ENCODE results near the gene TTC34. TPM values are rescaled to one million over a fixed set of nuclear protein-coding genes. Genes with fewer than 3 reads are reported as not detected.

TTC34 gene
- total RNA-seq, 1 donor from 2014 or later = 0.20 TPM

DNA sequence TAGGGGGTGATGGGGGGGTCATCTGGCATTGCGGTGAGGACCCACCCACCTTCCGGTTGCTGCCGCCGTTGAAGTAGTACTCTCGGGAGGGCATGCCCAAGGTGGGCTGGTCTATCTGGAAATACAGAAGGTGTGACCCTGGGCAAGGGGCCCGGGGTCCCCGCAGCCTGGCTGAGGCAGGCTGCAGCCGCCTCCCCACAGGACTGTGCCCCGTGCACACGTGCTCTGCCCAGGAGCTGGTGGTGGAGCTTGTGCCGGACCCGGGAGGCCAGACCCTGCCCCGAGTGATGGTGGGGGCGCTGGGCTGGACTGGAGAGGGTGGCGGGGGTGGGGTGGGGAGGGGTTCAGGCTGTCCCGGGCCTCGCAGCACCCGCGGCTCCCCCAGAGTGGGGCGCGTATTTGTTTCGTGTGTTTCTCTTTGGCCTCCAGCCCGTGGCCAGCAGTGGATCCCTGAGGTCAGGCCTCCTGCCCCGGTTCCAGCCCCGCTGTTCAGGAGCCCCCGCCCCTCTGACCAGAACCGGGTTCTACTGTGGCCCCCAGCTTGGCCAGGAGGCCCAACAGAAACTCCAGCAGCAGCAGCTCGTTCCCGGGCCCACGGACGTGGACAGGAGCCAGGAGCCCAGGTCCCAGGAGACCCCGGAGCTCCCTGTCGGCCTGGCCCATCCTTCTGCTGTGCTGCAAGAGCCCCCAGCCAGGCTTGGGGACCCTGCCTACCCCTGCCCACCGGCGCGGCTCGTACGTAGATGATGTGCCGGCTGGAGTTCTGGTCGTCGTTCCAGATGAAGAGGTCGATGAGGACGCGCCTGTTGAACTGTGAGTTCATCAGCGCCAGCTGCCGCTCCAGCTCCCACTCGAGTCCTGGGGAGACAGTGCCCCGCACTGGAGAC lies 195.7 kb downstream of the TTC34 start:
- no peak for DNase-seq (ENCODE audit: low read depth)

DNA sequence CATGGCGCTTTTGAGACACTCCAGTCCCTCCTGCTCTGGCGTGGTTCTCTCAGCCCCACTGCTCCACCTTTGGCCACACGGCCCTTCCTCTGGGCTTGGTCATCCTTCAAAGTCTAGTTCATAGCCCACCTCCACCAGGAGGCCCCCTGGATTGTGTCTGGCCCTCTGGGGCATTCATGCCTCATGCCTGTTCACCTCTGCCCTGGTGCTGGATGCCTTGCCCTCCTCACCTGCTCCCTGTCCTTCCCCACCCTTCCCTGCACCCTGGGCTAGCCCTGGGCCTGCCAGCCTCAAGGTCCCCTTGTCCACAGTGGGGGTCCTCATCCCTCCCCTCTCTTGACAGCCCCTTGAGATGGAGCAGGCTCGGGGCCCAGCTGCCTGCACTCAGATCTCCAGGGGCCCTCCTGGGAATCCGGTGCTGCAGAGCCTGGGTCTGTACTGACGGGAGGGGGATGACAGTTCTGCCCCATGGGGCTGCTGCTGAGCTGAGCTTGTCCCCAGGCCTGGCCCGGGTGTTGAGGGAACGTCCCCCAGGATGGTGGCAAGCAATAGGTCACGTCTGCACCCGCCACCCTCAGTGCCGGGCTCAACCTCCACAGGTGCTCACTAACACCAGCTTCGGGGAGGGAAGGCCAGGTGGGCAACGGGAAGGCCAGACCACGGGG lies 196.5 kb downstream of the TTC34 start:
- no peak for DNase-seq (ENCODE audit: low read depth)

DNA sequence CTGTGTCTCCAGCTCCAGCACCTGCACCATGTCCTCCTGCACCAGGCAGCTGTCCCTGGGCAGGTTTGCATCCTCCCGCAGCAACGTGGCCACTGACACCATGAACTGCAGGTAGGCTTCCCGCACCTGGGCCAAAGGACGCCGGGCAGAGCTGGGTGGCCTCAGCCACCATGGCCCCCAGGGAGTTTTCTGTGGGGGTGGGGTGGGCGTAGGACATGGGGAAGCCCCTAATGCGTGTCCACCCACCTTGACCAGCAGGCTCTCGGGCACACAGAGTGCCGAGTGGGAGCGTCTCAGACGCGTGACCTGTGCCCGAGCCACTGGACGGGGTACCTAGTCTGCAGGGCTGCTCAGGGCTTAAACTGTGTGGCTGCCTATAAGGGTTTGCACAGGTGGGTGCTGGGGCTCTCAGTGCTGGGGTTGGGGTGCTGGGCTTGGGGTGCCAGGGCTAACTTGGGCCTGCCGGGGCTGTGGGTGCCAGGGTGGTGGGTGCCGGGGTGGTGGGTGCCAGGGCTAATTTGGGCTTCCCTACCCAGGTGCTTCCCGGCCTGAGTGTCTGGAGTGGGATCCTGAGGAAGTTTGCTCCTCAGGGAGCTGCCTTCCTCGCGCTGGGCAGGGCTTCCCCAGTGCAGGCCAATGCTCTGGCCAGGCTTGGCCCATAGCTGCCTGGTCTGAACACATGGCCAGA lies 197.2 kb downstream of the TTC34 start:
- DNase-seq (ENCODE audit: low read depth) = no peak

DNA sequence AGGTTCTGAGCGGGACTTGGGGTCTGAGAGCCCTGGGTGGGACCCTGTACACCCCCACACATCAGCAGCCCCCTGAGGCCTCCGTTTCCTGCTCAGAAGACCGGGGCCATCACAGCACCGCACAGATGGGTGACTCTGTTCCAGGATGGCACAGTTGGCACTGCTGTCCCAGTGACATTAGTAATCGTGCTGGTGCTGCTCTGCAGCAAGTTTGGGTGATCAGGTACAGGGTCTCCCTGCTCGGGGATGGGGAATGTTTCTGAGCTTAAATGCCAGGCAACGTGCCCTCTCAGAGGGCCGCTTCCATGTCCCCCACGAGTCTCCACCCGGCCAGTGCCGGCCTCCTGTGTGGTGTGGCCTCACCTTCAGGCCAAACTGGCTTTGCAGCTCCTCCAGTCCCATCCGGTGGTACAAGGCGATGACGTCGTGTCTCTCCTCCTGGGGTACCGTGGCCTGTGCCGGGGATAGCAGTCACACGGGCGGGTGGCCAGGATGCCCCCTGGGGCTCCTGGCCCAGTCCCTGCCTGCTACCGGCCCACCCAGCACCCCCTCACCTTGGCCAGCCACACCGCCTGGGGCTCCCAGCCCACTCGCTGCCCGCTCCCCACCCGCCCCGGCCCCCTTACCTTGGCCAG lies 197.9 kb downstream of the TTC34 start:
- no peak for DNase-seq (ENCODE audit: low read depth)

DNA sequence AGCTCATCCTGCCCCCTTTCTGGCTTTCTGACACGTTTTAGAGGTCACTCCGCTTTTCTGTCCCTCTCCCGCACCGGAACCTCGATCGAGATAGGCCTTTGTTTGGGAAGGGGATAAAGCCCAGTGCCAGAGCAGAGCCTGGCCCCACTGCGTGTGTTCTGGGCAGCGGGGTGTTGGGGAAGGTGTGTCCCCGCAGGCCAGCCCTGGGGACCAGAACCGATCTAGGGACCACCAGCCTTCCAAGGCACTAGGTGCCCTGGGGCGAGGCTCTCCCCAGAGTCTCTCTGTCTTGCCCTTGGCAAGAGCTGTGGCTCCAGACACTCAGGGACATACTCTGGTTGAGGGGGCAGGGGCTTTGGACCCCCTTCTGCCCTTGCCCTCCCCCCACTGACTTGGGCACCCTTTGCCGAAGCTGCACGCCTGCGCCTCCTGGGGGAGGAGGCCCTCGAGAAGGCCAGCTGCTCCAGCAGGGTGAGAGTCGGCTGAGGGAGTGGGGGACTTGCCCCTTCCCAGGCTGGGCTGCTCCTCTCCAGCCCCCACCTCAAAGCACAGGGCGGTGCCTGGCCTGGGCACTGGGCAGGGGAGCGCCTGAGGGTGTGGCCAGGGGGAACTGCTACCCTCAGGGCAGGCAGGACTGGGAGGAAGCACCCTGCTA lies 198.5 kb downstream of the TTC34 start:
- no peak for DNase-seq (ENCODE audit: low read depth)

DNA sequence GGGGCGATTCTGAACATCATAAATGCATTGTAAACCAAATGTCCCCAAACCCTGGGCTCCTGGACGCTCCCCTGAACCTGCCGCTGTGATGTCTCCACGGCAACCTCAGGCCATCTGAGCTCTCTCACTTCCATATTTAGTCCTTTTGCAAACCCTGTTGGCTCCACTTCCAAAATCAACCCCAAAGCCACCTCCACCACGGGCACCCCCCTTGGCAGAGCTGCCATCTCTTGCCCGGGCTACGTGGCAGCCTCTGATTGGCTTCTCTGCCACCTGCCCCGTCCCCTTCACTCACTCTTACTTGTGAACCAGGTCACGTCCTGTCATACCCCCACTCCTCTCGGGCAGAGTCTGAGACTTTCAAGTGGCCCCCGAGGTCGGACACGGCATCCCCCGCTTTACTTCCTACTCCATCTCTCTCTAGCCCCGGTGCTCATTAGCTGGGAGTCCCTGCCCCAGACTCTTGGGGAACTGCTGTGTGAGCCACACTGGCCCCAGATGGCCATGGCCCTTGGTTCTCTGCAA lies 199.1 kb downstream of the TTC34 start:
- no peak for DNase-seq (ENCODE audit: low read depth)

DNA sequence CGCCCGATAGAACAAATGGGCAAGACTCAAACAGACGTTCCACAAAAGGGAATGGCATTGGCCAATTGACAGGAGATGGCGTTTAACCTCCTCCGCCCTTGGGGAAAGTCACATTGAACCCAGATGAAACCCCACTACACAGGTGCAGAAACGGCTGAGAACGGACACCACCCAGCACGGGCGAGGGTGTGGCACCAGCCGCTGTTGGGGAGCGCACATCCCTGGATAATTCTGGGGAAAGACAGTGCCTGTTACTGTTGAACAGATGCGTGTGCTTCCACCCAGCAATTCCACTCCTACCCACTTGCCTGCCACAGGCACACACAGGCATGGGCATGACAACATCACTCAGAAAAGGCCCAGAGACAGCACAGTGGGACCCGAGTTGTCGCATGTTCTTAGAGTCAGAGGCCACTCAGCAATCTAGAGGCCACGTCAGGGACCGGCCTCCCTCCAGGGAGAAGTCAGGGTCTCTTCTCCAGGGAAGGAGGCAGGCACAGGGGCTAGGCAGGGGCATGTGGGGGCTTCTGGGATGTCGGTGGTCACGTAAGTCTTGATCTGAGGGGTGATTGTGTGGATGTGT lies 199.7 kb downstream of the TTC34 start:
- no peak for DNase-seq (ENCODE audit: low read depth)

DNA sequence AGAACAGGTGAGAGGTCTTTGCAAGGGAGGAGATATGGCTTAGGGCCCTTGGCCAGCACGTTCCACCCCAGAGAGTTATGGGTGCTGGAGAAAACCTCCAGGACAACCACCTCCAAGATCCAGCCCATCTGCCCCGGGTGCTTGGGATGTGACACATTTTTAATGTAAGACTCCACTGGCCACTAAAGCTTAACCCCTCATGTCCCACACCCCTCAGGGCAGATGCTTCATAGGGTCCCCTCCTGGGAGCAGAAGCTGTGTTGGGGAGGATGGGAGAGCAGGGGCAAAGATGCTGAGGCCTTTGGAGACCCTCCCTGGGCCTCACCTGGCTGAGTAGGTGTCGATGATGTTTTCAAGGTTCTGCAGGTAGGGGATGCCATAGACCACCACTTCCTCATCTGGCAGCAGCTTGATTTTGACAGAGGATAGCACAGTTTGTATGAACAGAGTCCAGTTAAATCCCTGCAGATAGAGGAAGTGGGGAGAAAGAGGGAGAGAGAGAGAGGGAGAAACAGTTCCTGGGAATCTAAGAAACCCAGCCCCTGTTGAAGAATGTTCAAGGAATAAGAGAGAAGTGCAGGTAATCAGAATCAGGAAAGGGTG lies 203.1 kb downstream of the TTC34 start:
- DNase-seq (ENCODE audit: low read depth) = no peak

DNA sequence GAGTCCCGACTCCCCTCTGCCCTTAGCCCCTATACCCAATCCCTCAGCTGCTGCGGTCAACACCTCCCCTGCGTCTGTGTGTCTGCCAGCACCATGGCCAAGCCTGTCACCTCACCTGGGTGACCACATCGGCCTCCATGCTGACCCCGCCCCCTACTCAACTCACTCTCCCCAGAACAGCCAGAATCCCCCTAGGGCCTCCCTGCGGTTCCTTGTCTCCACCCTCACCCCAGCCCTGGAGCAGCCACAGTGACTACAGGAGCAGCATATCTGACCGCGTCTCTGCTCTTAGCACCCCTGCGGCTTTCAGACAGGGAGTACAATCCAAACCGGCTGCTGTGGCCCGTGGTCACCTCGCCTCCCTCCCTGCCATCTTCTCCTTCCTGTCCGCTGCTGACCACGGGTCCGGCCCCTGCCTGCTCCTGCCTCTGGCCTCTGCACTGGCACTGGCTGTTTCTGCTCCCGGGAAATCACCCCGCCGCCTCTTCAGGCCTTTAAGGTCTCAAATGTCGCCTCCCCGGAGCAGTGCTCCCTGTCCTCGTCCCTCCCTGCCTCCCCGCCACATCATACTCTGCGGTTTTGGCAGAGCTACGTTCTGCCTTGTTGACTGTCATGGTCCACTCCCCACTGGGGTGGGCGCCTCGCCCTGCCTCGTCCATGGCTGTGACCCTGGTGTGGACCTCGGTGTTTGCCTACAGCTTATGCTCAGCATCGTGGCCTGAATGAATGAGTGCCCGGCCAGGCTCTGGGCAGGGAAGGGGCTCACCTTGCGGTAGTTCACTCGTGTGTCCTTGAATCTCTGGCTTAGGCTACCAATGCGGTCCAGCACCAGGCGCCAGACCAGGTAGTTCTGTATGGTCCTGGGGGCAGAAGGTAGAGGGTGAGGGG lies 203.8 kb downstream of the TTC34 start:
- no peak for DNase-seq (ENCODE audit: low read depth)

DNA sequence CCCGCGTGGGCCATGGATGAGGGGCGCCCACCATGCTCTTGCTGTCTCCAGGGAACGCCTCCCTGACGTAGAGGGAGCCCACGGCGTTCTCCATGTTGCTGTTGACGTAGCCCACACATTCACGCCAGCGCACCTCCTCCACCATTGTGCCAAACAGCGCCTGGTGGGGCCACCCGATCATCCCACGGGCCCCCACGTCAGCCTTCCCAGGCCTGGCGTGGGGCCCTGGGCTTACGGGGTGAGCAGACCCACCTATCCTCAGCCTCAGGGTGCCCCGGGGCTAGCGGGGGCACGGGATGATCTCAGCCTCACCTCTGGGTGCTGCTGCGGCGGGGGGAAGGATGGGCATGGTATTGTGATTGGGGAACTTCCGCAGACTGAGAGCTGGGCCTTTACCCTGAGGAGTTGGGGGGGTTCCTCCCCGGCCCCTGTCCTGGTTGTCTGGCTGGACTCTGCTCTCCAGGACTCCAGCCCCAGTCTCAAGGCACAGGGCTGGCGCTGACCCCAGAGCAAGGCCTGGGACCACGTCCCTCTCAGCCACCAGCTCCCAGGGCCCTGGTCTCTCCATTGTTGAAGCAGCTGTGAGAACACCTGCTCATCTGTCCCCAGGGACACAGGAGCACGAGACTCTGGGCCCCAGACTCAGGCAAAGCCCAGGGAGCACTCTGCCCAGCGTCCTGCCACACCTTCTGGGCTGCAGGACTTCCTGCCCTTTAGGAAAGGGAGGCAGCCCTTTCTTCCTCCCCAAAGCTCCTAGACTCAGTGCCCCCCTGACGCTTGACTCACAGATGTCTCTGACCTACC lies 204.8 kb downstream of the TTC34 start:
- no peak for DNase-seq (ENCODE audit: low read depth)

DNA sequence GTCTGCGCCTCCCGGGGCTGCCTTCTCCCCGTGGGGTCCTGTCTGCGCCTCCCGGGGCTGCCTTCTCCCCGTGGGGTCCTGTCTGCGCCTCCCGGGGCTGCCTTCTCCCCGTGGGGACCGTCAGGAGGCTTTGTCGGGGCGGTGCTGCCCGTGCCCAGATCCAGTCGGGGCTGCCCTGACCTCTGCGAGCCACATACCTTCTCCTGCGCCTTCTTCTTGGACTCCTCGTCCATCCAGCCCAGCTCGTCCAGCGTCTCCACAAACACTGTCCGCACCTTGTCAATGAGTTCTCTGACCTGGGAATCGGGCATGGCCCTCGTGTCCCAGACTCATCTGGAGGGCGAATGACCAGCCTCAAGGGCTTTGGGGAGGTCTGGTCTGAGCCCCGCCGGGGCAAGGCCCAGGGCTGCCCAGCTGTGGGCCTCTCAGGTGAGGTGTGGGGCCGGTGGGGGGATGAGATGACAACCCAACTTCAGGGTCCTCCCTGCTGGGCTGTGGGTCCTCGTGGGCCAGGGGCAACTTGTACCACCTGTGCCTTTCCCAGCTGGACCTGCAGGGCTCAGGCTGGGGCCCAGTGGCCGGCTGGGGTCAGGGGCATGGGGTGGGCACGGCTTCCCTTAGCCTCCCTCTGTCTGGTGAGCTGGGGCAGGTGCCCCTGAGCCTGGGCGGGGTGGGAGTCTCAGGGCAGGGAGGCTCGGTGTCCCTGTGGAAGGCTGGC lies 205.5 kb downstream of the TTC34 start:
- DNase-seq (ENCODE audit: low read depth) = no peak

DNA sequence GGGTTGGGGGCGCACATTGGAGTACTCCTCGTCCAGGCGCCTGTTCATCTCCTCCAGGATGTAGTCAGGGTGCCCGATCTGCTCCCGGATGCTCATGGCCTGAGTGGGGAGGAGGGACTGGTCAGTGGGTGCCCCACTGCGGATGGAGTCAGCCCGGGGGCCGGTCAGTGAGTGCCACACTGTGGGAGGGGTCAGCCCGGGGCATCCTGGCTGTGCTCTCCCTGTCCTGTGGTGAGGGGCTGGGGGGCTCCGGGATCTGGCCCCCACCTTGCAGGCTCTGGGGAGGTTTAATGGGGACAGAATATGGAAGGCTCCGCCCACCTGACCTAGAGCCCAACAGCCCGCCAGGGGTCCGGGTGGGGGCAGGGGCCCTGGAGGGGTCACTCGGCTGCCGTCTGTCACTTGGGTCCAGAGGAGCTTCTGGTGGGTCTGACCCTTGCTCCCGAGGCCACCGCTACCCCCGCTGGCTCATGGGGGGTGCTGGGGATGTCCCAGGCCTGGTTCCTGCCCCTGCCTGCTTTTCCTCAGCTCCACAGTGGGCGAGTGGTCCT lies 206.2 kb downstream of the TTC34 start:
- no peak for DNase-seq (ENCODE audit: low read depth)

DNA sequence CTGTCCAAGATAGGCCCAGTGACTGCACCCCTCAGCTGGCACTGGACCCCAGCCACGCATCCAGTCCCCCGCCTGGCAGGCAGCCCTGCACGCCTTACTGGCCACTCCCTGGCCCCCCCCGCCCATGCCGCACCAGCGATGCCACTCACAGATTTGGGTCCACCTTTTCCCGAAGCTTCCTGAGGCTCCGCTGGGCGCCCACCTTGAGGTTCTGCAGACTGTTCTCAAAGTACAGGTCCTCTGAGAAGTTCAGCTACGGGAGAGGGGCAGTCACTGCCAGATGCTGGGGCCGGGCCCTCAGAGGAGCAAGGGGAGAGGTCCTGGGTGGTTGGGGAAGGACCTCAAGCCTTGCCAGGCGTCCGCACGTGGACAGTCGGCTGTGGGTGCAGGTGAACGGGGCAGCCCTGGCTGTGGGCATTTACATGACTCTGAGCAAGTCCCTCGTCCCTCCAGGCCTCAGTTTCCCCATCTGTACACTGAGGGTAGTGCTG lies 206.8 kb downstream of the TTC34 start:
- no peak for DNase-seq (ENCODE audit: low read depth)

DNA sequence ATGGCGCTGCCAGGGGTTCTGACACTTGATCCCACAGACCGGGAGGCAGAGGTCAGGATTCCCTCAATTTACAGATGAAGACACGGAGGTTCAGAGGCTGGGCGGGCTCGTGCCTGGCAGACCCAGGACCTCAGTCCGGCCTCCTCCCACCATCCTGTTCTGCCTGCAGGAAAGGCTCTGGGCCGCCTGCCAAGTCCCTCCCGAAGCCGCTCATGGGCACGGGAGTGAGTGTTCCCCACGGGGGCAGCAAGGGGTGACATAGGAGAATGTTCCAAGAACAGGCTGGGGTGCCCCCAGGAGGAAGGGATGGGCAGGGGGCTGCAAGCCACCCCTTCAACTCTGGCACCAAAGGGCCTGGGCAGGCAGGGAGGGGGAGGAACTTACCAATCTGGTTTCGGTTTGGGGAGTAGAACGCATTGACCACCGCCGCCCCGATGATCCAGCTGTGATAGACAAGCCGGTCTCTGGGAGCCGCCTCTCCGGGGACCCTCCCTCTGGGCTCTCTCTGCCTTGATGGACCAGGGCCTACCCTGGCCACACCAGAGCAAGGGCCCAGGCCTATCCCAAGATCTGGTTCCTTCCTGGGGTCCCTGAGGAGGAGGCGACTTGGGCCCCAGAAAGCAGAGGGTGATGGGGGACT lies 207.4 kb downstream of the TTC34 start:
- DNase-seq (ENCODE audit: low read depth) = no peak

DNA sequence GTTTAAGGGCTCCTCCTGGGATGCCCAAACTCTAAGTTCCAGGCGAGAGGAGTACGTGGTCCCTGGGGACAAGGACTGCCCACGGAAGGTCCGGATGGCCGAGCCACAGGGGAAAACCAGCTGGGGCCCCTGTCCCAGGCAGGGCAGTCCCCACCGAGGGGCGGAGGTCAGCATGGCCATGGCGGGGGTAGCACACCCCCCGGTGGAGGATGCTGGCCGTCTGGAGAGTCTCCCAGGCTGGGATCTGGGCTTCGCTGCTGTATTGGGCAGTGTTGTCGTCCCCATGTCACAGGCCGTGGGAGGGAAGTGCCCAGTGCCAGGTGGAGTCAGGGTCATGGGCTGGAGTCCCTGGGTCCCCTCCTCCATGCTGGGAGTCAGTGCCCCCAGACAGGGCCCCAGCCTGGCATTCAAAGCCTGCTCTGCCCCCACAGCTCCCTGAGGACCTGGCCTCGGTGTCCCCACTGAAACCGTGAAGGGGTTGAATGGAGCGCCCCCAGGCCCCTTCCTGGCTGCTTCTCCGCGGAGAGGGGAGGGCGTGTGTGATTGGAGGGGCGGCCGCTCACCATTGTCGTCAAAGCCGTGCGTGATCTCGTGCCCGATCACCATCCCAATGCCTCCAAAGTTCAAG lies 208.1 kb downstream of the TTC34 start:
- no peak for DNase-seq (ENCODE audit: low read depth)

DNA sequence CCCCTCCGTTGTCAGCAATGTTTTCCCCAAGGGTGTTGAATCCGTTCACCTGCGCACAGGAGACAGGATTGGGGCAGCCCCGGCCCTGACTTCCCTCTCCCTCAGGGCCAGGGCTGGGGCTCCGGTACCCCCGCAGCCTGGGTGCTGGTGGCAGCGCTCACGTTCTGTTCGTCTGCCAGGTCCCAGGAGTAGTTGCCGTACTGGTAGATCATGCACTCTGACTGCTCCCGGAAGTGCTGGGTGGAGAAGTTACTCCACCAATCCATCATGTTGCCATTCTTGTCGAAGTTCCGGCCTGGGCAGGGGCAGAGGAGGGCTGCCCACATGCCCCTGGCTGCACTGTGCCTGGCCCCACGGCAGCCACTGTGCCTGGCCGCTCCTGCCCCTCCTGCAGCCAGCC lies 208.8 kb downstream of the TTC34 start:
- no peak for DNase-seq (ENCODE audit: low read depth)

All from renal cortical epithelial cell (primary cell).